ENCODE measurements around the gene PA2G4. TPM values are rescaled to one million over a fixed set of nuclear protein-coding genes. Genes with fewer than 3 reads are reported as not detected.
A peak's percentile ranks its signal among the peaks of the same experiment; 100 is the strongest.

The PA2G4 gene
- polyA plus RNA-seq, 2 of the 4 experiments (the other 2 are of a cell fraction) = 415 to 717 TPM

DNA sequence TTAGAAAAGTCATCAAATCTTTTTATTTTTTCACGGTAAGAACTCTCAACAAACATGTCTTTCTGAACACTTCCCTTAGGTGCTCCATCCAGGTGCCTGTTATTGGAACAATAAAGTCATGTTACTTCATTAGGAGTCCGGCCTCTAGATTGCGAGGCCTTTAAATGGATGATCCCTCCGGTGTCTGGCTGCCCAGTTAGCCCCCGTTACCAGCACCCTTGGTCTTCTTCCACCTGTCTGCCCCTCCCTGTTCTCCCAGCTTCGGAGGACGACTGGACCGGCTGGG, 593 bp upstream of the PA2G4 start:
- H3K4me3 ChIP-seq = peak overlapping the region; percentile 54
- no peak for TF ChIP-seq CTCF (IDR thresholded peaks at IDR 0.05)
- peak; percentile 77; the same call in 1 of the 2 replicates for TF ChIP-seq PHF8 (IDR thresholded peaks at IDR 0.05; ENCODE audit: borderline replicate concordance, low read depth)
- peak overlapping the region; percentile 85 for H3K4me2 ChIP-seq
- ChIA-PET CTCF (interaction anchor here (0.8 to 4.1 kb wide), 12 partner anchors 9 to 107 kb away, joined by 3 to 23 read pairs (median 4); partner anchors contain the start of genes ERBB3, SMARCC2, SUOX and ZC3H10), POLR2A (interaction anchor here (0.8 to 3.4 kb wide), 21 partner anchors 9 to 287 kb away, joined by 3 to 77 read pairs (median 6); partner anchors contain the start of genes CNPY2, ESYT1, ORMDL2 and PYM1)
- peak overlapping the region; percentile 81 to 94 for H3K27ac ChIP-seq
- H3K4me1 ChIP-seq = peaks cover 24% of the 10 kb centered on the region
- FAIRE-seq (no peak), DNase-seq (ENCODE audit: low read depth in 1 of 2, low spot score in 1 of 2) (no peak), ATAC-seq (no peak; a peak in 1 of 6 replicates)
- WGBS (ENCODE audit: missing lambda C conversion rate) = 3% methylated on average over 6 of the region's 8 CpGs
- no peaks in the 10 kb centered on the region for H3K9me3 ChIP-seq

GRCh38 chr12:56104815-56105608, 653 bp downstream of the PA2G4 start:
- Histone ChIP-seq H3K4me3 (peak overlapping the region; percentile 85), H3K9me3 (no peaks in the 10 kb centered on the region), H3K4me2 (peak overlapping the region; percentile 96), H3K4me1 (peaks cover 24% of the 10 kb centered on the region), H3K27ac (peak overlapping the region; percentile 94)
- ChIA-PET CTCF (interaction anchor here (0.6 to 4.1 kb wide), 8 partner anchors 9 to 331 kb away, joined by 3 to 23 read pairs (median 6); partner anchors contain the start of genes SUOX and ZC3H10), POLR2A (interaction anchor here (0.5 to 3.4 kb wide), 15 partner anchors 10 to 532 kb away, joined by 3 to 77 read pairs (median 7); partner anchors contain the start of genes CNPY2, PYM1, RAB5B and RNF41)
- FAIRE-seq = no peak
- ATAC-seq = peak; percentile 45 to 53
- 3% methylated on average over 37 of the region's 40 CpGs for WGBS (ENCODE audit: missing lambda C conversion rate)
- TF ChIP-seq MYC (IDR thresholded peaks at IDR 0.05; ENCODE audit: borderline replicate concordance, low read length) (0 out of 2 replicates have a peak, but pooled peaks have one; percentile 38), KDM1A (IDR thresholded peaks at IDR 0.05; ENCODE audit: low read depth) (no peak), NPAS2 (CRISPR knock-in tag; IDR thresholded peaks at IDR 0.05; ENCODE audit: borderline replicate concordance) (no peak), FOXS1 (CRISPR knock-in tag; IDR thresholded peaks at IDR 0.05) (no peak), USF2 (IDR thresholded peaks at IDR 0.05) (peak; percentile 6; the same call in 1 of the 2 replicates)
- TF ChIP-seq, protein P1, sequence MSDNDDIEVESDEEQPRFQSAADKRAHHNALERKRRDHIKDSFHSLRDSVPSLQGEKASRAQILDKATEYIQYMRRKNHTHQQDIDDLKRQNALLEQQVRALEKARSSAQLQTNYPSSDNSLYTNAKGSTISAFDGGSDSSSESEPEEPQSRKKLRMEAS (IDR thresholded peaks at IDR 0.05) = peak; percentile 86
- DNase-seq (ENCODE audit: low read depth in 1 of 2, low spot score in 1 of 2) = peak in 1 of 2 experiments; percentile 31

DNA sequence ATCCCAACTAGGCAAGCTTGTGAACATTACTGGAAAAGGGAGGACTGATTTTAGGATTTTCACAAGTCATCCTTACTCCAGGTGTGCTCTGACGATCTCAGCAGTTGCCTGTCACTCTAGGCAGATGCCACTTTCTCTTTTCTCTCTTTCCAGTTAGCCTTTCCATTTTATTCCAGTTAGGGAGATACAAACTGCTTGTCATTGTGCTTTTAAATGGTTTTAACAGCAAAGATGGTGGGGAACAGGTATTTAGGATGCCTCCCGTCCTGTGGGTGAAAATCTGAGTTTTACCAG, 1.2 kb downstream of the PA2G4 start:
- H3K9me3 ChIP-seq = no peaks in the 10 kb centered on the region
- 14% methylated on average over 2 of the region's 2 CpGs for WGBS (ENCODE audit: missing lambda C conversion rate)
- no peak for DNase-seq (ENCODE audit: low read depth in 1 of 2, low spot score in 1 of 2)
- peak overlapping the region; percentile 96 for H3K4me2 ChIP-seq
- ChIA-PET CTCF (interaction anchor here (0.6 to 4.1 kb wide), 8 partner anchors 9 to 331 kb away, joined by 3 to 23 read pairs (median 6); partner anchors contain the start of gene ZC3H10), POLR2A (interaction anchor here (2.0 to 3.4 kb wide), 3 partner anchors 12 to 61 kb away, joined by 14 to 77 read pairs (median 33); partner anchors contain the start of genes RPL41 and ZC3H10)
- FAIRE-seq = no peak
- H3K4me1 ChIP-seq = peaks cover 24% of the 10 kb centered on the region
- 0 out of 2 replicates have a peak, but pooled peaks have one; percentile 42 for TF ChIP-seq FOSB (CRISPR knock-in tag; IDR thresholded peaks at IDR 0.05)
- TF ChIP-seq, protein P2, sequence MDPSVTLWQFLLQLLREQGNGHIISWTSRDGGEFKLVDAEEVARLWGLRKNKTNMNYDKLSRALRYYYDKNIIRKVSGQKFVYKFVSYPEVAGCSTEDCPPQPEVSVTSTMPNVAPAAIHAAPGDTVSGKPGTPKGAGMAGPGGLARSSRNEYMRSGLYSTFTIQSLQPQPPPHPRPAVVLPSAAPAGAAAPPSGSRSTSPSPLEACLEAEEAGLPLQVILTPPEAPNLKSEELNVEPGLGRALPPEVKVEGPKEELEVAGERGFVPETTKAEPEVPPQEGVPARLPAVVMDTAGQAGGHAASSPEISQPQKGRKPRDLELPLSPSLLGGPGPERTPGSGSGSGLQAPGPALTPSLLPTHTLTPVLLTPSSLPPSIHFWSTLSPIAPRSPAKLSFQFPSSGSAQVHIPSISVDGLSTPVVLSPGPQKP (IDR thresholded peaks at IDR 0.05; ENCODE audit: low read depth, low read length) = no peak
- peak overlapping the region; percentile 85 for H3K4me3 ChIP-seq
- peak overlapping the region; percentile 94 for H3K27ac ChIP-seq
- ATAC-seq = no peak

DNA sequence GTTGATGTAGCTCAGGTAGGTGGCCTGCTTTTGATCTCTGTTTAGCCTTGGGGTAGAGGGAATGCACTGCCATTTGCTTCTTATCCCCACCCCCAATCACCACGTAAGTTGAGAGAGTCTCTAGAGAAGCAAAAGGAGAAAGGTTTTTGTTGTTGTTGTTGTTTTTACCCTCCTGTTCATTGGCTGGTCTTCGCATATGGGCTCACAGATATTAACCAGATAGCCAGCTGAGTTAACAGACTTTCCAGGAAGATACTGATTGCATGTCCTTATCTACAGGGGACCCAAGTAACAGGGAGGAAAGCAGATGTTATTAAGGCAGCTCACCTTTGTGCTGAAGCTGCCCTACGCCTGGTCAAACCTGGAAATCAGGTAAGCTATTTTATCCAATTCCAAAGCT, 2.9 kb downstream of the PA2G4 start:
- ChIA-PET CTCF (interaction anchor here (1.0 to 5.3 kb wide), 6 partner anchors 12 to 111 kb away, joined by 4 to 29 read pairs (median 6); partner anchors contain the start of genes SMARCC2 and ZC3H10), POLR2A (interaction anchor here (0.5 to 1.4 kb wide), 2 partner anchors 11 to 104 kb away, joined by 3 to 4 read pairs; partner anchors contain the start of gene ZC3H10)
- ATAC-seq (no peak), FAIRE-seq (no peak), DNase-seq (ENCODE audit: low read depth in 1 of 2, low spot score in 1 of 2) (no peak)
- 93% methylated on average over 3 of the region's 3 CpGs for WGBS (ENCODE audit: missing lambda C conversion rate)
- Histone ChIP-seq H3K4me1 (peaks cover 24% of the 10 kb centered on the region), H3K4me3 (no peak overlapping the region), H3K4me2 (no peak overlapping the region), H3K9me3 (no peaks in the 10 kb centered on the region), H3K27ac (no peak overlapping the region)
- TF ChIP-seq, protein P3, sequence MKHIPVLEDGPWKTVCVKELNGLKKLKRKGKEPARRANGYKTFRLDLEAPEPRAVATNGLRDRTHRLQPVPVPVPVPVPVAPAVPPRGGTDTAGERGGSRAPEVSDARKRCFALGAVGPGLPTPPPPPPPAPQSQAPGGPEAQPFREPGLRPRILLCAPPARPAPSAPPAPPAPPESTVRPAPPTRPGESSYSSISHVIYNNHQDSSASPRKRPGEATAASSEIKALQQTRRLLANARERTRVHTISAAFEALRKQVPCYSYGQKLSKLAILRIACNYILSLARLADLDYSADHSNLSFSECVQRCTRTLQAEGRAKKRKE (CRISPR knock-in tag; IDR thresholded peaks at IDR 0.05; ENCODE audit: low read depth) = no peak
- TF ChIP-seq KDM5A (IDR thresholded peaks at IDR 0.05) = no peak
- no peak for TF ChIP-seq POLR2A (IDR thresholded peaks at IDR 0.05; ENCODE audit: low read length)
- no peak for TF ChIP-seq ZSCAN20 (CRISPR knock-in tag; IDR thresholded peaks at IDR 0.05)
- no peak for TF ChIP-seq RNF2 (IDR thresholded peaks at IDR 0.05; ENCODE audit: borderline replicate concordance, low read depth)
- TF ChIP-seq USF2 (IDR thresholded peaks at IDR 0.05) = no peak
- TF ChIP-seq, protein P4, sequence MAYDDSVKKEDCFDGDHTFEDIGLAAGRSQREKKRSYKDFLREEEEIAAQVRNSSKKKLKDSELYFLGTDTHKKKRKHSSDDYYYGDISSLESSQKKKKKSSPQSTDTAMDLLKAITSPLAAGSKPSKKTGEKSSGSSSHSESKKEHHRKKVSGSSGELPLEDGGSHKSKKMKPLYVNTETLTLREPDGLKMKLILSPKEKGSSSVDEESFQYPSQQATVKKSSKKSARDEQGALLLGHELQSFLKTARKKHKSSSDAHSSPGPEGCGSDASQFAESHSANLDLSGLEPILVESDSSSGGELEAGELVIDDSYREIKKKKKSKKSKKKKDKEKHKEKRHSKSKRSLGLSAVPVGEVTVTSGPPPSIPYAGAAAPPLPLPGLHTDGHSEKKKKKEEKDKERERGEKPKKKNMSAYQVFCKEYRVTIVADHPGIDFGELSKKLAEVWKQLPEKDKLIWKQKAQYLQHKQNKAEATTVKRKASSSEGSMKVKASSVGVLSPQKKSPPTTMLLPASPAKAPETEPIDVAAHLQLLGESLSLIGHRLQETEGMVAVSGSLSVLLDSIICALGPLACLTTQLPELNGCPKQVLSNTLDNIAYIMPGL (CRISPR knock-in tag; IDR thresholded peaks at IDR 0.05; ENCODE audit: borderline replicate concordance) = no peak
- no peak for TF ChIP-seq FOXS1 (CRISPR knock-in tag; IDR thresholded peaks at IDR 0.05)
- no peak for TF ChIP-seq NR3C1 (IDR thresholded peaks at IDR 0.05)
